Daoy (cell line): ENCODE results near the gene PLSCR3. TPM values are rescaled to one million over a fixed set of nuclear protein-coding genes. Genes with fewer than 3 reads are reported as not detected.

Experiments used
- DNase-seq: peaks from one replicate; pipeline ENCODE4 v3.0.0-alpha.2; 2015; ENCODE audit warnings: low read depth
- total RNA-seq: library from RNA; depleted of rRNA; stranded (reverse); fragments of >200 nt; shearing (Covaris generic); gene quantifications from 2 replicates; pipeline ENCODE4 v1.2.3, GENCODE V29; 2014

PLSCR3 gene
- total RNA-seq, 1 experiment from 2014 or later, result 14.1 TPM

DNA sequence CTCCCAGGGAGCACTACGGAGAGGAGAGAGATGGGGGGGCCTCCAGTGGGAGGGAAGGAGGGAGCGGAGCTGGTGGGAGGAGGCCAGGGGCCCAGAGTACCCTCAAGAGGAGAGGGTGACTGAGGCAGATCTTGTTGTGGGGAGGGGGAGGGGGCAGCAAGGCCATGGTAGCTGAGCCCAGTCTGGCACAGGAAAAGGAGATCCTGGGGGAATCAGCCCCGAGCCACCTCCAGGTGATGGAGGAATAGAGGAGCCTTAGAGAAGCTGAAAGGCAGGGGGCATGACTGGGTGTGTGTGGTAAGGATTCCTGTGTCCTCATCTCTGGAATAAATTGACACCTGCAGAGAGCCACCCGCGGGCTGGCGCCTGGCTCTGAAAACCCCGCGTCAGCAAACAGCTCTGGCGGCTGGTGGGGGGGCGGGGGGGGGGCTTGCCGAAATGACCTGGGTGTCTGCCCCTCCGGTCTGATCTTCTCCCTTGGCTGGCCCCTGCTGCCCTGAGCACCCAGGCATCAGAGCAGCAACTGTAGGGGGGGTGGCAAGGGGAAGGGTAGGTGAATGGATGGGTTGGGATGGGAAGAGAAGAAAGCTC lies 12.0 kb upstream of the PLSCR3 start:
- no peak for DNase-seq

DNA sequence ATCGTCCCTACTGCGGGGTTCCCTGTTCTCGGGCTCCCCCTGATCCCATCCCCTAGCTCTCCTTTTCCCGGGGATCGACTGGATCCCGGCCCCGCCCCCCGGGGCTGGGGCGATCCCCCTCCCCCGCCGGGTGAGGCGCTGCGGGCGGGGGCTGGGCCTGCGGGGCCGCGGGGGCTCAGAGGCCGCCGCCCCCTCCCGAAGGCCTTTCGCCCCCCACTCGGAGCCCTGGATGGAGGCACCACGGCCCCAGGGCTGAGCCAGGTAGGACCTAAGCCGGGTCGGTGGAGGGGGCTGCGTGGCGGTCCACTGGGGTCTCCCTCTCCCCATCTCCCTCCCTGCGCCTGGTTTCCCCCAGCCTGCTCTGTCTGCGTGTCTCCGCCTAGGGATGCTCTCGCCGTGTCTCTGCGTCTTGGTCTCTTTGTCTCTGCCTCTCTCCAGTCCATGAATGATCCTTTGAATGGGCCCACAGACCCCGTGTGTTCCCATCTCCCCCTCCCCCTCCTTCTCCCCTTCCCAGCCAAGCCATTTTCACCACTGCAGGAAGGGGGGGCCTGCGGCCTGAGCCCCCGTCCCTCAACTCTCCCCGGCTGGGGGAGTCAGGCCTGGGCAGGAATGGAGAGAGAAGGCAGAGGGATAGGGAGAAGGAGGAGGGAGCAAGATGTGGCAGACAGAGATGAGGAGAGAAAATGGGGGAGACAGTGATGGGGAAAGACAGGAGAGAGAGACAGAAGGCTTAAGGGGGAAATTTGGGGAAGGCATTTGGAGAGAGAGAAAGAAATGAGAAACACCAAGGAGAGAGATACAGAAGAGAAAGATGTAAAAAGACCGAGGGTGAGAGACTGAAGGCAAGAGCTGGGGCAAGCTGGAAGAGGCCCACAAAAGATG lies 11.3 kb upstream of the PLSCR3 start:
- peak; percentile 22 for DNase-seq

DNA sequence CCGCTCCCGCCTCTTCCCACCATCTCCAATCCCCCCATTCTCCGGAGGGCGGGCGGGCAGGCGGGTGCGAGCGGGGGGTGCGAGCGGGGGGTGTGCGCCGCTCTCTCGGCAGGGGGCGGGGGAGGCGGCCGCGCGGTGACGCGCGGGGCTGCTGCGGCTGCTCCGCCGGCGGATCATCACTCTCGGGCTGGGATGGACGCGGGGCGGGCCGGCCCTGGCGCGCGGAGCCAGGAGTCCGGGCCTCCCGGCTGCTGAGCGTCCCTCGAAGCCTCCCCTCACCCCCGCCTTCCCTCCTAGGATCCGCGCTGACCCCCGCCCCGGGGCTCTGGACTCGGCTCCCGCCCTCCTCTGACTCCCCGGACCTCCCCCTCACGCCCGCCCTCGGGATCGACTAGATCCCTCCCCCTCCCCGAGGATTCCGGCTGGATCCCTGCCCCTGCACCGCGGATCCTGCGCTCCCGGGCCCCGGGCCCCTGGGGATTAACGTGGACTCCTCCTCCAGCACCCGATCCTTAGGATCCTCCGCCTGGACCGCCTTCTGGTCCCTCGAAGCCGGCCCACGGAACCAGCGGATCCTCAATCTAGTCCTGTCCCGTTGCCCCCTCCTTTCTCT lies 10.5 kb upstream of the PLSCR3 start:
- peak; percentile 40 for DNase-seq

DNA sequence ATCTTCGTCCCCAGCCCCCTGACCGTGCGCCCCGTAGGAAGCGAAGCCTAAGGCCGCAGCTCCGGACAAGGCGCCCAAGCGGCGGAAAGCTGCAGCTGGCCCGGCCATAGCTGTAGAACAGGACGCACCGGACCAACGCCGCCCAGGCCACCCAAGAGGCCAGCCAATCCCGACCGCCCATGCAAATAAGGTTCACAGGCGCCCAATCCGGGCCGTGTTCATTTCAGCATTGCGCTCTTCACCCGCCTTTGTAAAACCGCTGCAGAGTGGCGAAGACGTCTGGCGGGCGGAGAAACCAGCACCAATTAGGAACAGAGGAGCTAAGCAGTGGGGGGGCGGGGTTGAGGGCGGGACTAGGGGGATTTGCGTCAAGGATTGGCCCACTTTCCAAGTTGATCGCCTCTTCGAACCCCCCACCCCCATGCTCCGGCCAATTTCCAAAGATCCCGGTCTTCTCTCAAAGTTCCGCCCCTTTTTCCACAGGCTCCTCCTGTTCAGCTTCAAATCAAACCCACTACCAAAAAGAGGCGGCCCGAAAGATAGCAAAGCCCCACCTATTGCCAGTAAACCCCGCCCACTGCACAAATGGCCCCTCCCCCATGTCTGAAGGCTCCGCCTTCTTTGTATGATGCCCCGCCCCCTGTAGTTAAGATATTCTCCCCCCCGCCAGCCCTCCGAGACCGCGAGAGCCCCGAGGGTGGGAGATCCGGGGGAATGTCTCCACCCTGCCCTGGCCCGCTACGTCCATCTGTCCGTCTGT lies 9.8 kb upstream of the PLSCR3 start, which contains the start of gene TMEM256:
TMEM256 (minus strand) TSS at position 121 of the 760 bp plus-strand sequence; CDS start at position 108, 13 bp downstream.
- DNase-seq, result peak; percentile 100

DNA sequence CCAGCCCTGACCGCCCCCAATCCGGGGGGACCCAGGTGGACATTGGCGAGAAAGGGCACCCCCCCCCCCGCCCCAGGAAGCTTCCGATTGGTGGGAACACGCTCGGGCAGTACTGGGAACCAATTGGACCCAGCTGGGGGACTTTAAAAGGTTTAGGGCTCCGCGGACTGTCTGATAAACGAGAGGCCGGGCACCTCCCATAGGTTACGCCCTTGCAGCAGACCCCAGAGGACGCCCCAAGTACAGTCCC lies 9.3 kb upstream of the PLSCR3 start:
- DNase-seq, result no peak

DNA sequence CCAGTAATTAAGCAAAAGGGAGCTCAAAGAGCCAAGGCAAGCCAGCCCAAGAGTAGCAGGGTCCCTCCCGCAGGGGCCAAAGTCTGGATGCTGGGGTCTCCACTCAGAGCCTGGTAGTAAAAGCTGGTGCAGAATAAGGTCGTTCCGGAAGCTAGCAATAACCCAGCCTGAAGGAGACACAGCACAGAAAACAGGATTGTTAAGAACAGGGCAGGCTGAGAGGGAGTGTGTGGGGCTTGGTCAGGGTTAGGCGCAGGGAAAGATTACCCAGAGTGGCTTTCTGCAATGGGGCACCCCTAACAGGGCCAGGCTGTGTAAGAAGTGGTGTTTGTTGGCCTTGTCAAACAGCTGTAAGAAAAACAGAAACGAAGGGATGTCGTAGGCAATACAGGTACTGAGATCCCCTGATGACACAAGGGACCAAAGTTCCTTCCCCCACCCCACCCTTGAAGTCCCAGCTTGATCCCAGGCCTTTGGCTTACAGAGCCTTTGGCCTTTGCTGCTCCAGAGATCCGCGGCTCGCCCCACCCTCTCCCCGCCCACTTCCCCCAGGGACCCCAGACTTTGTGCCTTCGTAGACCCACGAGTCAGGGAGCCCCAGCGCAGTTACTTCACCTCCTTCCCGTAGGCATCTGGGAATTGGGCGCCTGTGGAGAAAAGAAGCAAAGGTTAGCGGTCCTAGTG lies 8.9 kb upstream of the PLSCR3 start:
- DNase-seq, result no peak

DNA sequence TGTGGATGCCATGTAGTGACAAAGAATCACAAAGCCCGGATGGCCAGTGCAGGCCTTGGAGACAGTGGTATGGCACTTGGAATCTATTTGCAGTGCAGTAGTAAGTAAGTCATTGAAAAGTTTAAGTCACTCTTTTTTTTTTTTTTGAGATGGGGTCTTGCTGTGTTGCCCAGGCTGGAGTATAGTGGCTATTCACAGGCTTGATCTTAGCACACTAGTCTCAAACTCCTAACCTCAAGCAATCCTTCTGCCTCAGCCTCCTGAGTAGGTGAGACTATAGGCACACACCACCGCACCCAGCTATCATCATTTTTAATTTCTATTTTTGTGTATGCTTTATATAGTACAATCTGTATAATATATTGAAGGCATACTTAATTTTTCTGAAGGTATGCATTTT lies 4.3 kb upstream of the PLSCR3 start:
- DNase-seq, result no peak

DNA sequence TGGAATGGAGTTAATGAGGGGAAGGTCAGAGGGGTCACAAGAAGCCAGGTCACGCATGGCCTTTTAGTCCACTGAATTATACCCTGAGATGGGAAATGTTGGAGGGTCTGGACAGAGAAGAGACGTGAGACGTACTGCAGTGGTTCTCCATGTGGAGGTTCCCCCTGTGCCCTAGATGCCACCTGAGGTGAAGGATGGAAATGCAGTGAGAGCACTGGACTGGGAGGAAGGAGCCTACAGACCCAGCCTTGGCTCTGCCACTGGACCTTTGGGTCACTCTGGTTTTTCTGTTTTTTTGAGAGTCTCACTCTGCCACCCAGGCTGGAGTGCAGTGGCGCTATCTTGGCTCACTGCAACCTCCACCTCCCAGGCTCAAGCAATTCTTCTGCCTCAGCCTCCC lies 1.8 kb upstream of the PLSCR3 start:
- no peak for DNase-seq

DNA sequence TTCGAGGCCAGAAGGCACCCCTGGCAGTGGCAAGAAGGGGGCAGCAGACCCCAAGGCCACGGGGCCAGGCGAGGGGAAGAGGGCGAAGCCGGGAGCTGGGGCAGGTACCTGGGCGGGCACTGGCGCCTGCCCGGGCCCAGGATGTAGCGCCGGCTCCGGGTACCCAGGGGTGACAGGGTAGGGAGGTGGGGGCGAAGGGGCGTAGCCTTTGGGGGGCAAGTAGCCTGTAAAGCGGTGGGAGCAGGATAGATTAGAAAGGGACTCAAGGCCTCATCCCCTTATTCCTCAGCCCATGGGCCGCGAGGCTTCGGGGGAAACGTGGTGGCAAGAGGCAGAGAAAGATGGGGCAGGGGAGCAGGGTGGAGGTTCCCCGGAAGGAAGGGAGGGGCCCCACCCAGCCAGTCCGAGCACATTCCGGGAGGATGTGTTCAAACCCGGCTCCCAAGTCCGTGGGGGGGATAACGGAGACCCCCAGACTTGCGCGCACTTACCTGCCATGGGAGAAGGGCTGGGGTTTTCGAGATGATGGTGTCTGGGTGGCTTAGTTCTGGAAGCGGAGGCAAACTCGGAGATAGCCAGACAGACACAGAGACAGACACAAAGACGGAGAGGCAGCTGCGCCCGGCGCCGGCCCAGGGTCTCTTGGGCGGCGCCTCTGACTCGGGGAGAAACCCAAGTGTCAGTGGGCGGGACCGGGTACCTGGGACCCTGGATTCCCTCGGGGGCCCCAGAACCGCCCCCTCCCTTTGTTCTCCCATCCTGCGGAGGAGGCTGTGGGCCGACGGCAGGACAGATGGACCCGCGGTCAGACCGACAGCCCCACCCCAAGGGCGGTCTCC lies 493 bp downstream of the PLSCR3 start:
- peak; percentile 38 for DNase-seq

DNA sequence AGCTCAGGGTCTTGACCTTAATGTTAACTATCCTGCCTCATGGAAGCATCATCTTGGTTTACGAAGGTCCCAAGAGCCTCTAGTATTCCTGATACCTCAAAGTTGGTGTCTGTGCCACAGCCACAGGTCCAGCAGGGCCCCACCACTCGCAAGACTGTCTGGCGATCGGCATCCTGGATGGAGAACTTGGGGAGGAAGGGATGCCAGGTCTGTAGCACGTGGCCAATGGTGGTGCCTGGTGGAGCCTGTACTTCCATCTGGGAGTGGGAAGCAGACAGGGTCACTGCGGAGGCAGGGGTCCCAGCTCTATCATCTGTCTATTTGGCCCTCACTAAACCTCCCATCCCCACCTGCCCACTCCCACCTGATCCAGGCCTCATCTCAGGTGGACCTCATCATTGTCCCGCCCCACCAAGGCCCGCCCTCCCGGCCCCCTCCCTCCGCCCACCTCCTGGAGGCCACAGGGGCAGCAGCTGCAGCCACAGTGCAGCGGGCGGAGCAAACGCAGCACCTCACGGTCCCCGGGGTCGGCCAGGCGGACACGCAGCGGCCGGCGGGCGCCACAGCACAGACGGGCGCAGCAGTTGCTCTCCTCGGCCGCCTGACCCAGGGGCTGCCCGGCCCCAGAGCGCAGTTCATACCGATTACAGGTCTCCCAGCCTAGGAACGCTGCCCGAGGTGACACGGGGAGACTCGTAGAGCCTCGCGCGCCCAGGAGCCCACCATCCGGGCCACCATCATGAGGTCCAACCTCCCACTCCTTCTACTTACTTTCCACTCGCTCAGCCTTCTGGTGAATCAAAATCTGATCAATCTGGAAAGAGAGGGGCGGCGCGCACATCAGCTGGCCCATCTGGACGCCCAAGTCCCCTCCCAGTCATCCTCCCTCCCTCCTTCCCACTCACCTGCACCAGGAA lies 1.4 kb downstream of the PLSCR3 start:
- no peak for DNase-seq

DNA sequence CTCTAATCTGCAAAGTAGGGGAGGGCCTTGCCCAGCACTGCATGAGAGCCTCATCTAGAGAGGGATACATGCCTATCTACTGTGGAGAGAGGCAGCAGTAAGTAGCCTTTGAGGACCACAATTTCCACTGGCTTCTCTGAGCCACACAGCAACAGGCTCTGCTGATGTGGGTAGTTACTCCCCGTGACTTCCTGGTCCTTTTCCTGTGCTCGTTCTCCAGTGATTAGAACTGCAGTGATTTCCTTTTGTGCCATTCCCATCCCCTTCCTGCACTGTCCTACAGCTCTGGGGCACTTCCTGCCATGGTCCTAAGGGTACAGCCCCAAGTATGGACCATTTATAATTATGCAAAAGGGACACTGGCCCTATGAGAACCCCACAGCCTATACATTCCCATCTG lies 3.0 kb downstream of the PLSCR3 start:
- DNase-seq, result no peak

DNA sequence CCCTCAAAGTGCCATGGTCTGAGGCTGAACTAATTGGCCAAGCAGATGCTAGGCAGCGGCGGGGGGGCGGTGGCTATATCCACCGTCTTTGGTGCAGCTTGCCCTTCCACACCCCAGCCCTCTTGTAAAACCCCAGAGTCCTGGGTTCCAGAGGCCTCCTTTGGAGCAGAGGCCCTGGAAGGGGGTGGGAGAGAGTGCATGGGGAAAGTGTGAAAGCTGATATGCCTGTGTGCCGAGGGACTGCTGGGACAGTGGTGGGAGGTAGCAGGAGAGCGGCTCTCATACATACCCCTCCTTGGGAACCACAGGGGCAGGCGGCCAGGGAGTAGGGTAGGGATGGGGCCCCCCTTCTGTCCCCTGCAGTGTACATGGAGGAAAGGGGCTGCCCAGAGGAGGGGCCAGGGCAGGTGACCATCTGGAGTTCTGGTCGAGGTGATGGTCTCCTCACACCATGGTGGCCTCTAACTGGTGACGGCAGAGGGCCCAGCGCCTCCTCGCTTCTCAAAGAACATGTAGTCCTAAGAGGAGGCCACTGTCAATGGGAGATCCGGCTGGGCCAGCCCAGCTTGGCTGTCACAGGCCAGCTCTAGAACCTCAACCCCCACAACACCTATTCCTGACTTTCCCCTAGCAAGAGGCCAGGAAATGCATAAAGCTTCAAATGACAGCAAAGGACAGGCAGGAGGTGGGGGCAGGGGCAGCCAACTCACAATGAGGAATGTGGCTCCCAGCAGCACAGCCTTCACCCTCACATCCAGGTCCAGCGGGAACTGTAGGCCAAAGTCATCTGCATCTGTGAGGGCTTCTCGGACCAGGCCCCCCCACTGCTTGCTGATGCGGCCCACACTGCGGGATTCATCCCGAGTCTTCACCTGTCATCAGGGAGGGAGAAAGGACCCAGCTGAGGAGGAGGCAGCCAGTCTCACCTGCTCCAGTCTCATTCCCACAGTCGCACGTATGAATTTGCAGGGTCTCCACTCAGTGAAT lies 4.1 kb downstream of the PLSCR3 start:
- no peak for DNase-seq

DNA sequence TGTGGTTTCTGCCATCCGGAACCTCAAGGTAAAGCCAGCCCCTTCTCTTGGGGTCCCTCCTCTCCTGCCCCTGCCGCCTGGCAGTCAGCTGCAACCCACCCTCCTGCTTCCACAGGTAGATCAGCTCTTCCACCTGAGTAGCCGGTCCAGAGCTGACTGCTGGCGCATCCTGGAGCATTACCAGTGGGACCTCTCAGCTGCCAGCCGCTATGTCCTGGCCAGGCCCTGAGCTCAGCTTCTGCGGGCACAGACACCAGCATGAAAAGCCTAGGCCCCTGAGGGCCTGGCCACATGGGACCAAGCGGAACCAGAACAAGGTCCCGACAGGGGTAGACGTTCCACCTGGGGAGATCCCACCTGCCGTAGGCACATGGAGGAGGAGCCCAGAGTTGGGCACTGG lies 5.5 kb downstream of the PLSCR3 start:
- no peak for DNase-seq

DNA sequence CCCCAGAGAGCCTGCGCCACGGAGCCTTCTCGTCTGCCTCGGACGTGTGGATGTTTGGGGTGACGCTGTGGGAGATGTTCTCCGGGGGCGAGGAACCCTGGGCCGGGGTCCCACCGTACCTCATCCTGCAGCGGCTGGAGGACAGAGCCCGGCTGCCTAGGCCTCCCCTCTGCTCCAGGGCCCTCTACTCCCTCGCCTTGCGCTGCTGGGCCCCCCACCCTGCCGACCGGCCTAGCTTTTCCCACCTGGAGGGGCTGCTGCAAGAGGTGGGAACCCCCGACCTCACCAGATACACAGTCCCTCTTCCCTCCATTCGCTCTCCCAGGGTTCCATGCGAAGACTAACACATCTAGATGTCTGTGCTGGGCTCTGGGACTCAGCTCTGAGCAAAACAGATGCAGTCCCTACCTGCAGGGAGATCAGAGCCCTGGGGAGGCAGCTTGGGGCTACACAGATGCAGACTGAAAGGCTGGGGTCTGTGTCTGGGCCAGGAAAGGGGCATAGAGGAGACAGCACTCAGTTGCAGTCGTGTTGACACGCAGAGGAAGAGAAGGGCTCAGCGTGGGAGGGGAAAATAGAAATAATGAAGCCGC lies 9.7 kb downstream of the PLSCR3 start:
- no peak for DNase-seq

DNA sequence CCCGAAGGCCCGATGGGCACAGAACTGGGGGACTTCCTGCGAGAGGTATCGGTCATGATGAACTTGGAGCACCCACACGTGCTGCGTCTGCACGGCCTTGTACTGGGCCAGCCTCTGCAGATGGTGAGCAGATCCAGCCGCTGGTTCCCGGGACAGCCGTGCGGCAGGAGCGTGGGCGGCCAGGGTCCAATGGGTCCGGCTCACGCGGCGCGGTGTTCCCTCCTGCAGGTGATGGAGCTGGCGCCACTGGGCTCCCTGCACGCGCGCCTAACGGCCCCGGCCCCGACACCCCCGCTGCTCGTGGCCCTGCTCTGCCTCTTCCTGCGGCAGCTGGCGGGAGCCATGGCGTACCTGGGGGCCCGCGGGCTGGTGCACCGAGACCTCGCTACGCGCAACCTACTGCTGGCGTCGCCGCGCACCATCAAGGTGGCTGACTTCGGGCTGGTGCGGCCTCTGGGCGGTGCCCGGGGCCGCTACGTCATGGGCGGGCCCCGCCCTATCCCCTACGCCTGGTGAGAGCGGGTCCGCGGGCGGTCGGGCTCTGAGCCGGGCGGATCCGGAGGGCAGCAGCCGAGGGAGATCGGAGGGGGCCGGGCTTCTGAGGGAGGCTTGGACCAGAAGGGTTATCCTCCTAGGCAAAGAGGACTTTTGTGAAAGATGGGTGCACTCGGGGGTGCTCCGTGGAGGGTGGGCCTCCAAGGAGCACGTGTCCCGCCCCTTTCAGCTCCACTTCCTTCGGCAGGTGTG lies 10.4 kb downstream of the PLSCR3 start:
- DNase-seq, result peak; percentile 73

DNA sequence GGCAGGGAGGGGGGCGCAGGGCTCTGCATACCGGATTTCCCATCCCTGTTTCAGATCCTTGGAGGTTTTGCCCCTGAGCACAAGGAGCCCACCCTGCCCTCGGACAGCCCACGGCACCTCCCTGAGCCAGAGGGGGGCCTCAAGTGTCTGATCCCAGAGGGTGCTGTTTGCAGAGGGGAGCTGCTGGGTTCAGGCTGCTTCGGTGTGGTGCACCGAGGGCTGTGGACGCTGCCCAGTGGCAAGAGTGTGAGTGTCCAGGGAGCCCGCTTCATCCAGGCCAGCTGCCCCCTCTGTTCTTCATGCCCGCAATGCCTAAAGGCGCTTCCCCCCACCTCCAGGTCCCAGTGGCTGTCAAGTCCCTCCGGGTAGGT lies 11.0 kb downstream of the PLSCR3 start:
- no peak for DNase-seq

DNA sequence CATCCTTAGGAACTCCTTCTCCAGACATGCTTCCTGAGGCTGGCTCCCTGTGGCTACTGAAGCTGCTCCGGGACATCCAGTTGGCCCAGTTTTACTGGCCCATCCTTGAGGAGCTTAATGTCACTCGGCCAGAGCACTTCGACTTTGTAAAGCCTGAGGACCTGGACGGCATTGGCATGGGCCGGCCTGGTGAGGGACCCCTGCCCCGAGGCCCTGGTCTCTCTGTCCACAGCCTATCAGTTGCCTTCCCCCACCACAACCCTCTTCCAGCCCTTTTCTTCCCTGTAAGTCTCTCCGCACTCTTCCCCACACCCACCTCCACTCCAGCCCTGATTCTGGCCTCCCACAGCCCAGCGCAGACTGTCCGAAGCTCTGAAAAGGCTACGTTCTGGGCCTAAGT lies 11.4 kb downstream of the PLSCR3 start:
- no peak for DNase-seq
